Measurements from ENCODE around the gene TOB1.
A peak's percentile ranks its signal among the peaks of the same experiment; 100 is the strongest.
"Not testable (repeated sequence)": the region's sequence is repeated elsewhere in the genome, so short reads cannot be mapped to it uniquely, and the experiment has no call there.

Gene TOB1

DNA sequence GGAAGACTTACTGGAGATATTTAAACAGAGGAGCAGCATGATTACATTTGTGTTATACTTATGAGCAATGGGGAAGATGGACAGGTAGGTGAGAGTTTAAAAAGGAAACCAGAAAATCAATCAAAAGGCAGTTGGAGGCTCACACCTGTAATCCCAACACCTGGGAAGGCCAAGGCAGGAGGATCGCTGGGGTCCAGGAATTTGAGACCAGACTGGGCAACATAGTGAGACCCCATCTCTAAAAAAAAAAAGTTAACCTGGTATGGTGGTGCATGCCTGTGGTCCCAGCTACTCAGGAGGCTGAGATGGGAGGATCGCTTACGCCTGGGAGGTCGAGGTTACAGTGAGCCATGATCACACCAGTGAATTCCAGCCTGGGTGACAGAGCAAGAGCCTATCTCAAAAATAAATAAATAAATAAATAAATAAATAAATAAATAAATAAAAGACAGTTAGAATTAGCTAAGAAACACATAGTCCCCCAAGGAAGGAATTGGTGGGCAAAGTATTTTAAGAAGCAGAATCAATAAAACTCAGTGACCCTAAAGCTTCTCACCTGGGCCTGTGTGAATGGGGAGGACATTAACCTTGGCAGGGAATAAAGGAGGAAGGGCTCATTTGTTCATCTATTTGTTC, 32.3 kb upstream of the TOB1 start:
- DNase-seq (ENCODE audit: low read depth) = no peak

DNA sequence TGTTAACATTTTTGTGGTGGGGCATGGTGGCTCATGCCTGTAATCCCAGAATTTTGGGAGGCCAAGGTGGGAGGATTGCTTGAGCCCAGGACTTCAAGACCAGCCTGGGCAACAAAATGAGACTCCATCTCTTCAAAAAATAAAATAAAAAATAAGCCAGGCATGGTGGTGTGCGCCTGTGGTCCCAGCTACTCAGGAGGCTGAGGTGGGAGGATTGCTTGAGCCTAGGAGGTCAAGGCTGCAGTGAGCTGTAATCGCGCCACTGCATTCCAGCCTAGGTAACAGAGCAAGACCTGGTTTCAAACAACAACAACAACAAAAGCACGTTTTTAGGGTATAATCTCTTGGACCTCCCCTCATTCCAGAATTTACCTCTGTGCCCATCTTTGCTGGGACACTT, 28.4 kb upstream of the TOB1 start:
- not testable (repeated sequence) for DNase-seq (ENCODE audit: low read depth)

DNA sequence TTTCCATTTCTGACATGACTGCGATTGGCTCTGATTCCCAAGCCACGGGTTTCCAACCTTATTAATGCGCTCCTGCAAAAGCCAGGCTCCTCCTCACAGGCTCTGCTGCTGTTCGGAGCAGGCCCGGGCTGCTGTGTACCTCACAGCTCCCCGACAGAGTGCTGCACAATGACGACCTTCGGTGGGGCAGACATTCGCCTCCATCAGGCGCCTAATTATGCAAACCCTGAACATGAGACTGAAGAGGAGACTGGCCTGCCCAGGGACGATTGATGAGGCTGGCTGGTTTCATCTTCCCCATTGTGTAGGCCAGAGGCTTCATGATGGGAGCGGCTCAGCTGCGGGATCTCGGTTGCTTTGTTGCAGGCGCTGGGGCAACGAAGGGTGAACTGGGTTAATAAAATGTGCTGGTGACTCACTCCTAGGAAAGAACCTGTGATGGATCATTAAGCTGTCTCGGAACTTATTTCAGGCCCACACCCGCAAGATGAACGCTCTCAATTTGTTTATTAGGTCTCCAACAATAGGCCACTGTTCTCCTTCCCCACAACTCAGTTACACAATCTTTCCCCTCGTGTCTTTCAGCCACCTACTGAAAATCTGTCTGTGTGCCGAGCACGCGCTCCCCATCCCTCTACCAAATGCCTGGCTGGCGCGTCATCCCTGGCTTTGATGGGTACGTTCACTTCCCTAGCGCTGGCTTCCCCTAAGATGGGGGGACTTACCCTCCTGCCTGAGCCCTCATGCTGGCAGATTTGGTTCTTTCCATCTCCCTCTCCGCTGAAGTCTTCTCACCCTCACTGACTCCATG, 27.2 kb upstream of the TOB1 start:
- DNase-seq (ENCODE audit: low read depth) = no peak

- no peak for DNase-seq (ENCODE audit: low read depth)
Observed at GRCh38 chr17:50892101-50892776, 26.1 kb upstream of the TOB1 start.

GRCh38 chr17:50891577-50891989, 25.4 kb upstream of the TOB1 start:
- no peak for DNase-seq (ENCODE audit: low read depth)

DNA sequence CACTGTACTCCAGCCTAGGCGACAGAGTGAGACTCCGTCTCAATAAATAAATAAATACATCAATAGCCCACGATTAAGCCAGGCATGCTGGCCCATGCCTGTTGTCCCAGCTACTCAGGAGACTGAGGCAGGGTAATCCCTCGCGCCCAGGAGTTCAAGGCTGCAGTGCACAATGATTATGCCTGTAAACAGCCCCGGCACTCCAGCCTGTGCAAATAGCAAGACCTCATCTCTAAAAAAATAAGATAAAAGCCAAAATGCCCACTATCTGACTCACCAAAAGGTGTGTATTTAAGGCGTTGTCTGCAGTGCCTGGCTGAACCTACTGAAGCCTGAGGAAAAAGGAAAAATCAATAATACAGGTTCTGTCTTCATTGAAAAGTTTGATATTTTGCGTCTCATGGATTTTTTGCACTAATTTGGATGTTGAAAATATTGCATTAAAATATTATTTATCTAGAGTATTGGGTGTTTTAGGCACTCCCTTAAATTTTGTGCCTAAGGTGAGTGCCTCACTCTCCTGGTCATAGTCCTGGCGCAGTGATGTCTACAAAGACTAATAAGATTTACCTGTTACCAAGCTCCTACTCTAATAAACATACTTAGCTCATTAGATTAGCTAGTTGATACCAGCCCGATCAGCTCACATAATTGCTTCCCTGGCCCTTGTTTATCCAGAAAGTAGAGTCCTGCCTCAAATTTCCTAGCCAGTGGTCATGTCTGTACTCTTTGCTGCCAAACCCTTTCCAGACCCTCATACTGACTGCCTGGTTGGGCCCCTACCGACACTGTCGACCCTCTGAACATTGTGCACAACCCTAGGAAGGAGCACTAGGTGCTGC, 24.7 kb upstream of the TOB1 start:
- DNase-seq (ENCODE audit: low read depth) = no peak

- DNase-seq (ENCODE audit: low read depth) = no peak
Observed at GRCh38 chr17:50889528-50890118, 23.5 kb upstream of the TOB1 start.

GRCh38 chr17:50887705-50888245, 21.6 kb upstream of the TOB1 start:
- DNase-seq (ENCODE audit: low read depth) = no peak

DNA sequence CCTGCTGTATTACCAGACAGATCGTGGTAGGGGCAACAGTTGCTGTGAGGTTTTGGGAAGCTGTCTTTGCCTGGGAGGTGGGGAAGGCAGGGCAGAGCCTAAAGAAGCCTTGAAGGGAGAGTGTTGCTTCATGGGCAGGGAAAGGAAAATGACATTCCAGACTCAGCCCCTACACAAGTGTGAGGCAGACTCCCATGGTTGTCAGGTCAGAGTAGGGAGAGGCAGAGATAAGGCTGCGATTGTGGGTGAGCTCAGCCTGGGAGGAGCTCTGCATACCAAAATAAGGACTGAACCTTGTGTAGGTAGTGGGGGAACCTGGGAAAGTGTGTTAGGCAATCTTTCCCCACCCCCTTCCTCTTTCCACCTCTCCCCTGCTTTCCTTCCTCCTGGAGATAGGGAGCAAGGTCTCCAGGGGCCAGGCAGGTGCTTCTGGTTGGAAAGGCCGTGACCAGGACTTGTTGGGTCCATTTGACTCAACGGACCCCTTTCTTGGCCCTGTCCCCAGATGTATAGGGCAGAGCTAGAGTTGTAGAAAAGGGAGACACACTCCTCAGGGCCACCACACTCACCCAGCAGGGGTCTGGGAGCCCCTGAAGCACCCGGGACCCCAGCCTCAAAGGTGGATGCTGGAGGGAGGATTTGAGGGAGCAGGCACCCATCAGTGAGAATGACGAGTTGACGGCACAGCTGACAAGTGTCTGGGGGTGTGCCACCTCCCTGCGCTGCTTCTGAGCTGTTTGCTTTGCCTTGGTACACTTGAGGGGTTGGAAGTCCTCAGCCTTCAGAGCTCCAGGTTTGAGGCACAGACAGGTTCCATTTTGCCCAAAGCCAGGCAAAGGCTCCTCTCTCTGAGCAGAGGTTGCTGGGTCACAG, 18.5 kb upstream of the TOB1 start:
- DNase-seq (ENCODE audit: low read depth) = no peak

DNA sequence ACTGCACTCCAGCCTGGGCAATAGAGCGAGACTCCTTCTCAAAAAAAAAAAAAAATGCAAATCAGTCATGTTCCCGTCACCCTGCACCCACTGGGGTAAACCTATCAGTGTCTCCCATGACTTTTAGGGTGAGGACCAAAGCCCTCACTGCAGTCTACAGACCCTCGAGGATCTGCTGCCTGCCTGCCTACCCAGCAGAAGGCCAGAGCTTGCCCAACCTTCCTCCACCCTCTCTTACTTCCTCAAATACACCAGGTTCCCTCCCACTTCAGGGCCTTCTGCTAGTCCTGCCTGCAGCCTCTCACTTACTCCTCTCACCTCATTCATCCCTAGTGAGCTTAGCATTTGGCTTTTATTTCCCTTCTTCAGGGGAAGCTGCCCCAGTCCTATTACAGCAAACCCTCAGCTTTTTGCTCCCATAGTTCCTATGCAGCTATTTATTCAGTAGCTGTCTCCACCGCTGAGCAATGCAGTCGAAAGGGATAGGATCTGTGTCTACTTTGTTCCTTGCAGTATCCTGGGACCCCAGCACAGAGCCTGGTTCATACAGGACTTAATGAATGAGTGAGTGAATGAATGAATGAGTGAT, 17.8 kb upstream of the TOB1 start:
- no peak for DNase-seq (ENCODE audit: low read depth)

DNA sequence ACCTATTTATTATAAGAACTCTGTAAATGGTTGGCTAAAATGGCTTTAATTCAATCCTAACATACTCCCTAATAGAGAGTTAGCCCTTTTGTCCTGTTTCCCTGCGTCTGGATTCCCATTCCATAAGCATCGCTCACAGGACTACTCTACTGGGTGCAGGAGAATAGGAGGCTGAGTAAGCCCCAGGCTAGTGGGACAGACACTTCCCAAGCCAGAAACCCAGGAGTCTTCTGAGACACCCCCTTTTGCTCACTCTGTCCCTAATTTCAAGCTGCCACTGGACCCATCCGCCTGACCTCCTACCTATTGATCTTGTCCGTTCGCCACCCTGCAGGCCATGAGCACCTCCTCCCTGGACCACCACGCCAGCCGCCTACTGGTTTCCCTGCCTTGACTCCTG, 16.7 kb upstream of the TOB1 start:
- DNase-seq (ENCODE audit: low read depth) = no peak

DNA sequence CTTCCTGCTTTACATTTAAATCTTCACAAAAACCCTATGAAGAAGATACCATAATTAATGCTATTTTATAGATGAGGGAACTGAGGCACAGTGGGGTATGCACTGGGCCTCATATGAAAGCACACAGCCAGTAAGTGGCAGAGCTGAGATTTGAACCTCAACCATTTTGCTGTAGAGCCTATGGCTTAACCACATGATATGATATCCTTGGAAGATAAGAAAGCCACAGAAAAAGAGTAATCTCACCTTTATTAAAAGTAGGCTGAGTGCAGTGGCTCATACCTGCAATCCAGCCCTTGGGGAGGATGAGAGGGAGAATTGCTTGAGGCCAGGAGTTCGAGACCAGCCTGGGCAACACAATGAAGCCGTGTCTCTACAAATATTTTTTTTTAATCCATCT, 15.0 kb upstream of the TOB1 start:
- no peak for DNase-seq (ENCODE audit: low read depth)

GRCh38 chr17:50879086-50879485, 12.9 kb upstream of the TOB1 start:
- DNase-seq (ENCODE audit: low read depth) = no peak

- no peak for DNase-seq (ENCODE audit: low read depth)
Observed at GRCh38 chr17:50877838-50878237, 11.7 kb upstream of the TOB1 start.

DNA sequence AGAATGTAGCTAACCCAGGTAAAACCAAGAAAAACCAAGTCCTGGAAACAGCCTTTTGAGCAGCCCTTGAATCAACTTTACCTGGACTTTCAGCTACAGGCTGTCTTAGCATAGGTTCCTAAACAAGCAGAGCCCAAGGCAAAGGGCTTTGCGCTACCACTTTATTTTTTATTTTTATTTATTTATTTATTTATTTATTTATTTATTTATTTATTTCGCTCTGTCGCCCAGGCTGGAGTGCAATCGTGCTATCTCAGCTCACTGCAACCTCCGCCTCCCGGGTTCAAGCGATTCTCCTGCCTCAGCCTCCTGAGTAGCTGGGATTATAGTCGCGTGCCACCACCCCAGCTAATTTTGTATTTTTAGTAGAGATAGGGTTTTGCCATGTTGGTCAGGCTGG, 10.9 kb upstream of the TOB1 start:
- DNase-seq (ENCODE audit: low read depth) = not testable (repeated sequence)

- no peak for DNase-seq (ENCODE audit: low read depth)
Observed at GRCh38 chr17:50875074-50875473, 8.9 kb upstream of the TOB1 start.

DNA sequence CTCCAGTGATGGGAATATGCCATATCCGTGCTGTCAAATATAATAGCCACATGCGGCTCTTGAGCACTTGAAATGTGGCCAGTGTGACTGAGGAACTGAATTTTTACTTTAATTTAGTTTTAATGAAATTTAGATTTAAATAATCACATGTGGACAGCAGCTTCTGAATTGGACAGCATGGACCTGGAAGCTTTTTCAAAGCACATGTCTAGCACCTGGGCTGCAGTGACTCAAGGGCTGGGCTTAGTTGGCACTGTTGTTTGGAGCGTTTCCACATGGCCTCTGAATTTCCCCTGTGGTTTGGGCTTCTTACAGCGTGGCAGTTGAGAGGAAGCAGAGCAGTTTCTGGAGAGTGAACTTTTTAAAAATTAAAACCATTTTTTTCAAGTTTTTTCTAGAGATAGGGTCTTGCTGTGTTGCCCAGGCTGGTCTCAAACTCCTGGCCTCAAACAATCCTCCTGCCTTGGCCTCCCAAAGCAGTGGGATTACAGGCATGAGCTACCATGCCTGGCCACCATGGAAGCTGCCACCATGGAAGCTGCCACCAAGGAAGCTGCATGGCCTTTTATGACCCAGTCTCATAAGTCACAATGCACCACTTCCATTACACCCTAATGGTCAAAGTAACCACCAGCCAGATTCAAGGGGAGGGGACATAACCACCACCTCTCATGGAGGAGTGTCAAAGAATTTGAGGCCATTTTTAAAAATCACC, 6.7 kb upstream of the TOB1 start:
- DNase-seq (ENCODE audit: low read depth) = peak; percentile 19

GRCh38 chr17:50871898-50872297, 5.7 kb upstream of the TOB1 start:
- DNase-seq (ENCODE audit: low read depth) = no peak

GRCh38 chr17:50871364-50871763, 5.2 kb upstream of the TOB1 start:
- no peak for DNase-seq (ENCODE audit: low read depth)

GRCh38 chr17:50868602-50869001, 2.4 kb upstream of the TOB1 start:
- DNase-seq (ENCODE audit: low read depth) = no peak
